ENCODE measurements around the gene HPS4. TPM values are rescaled to one million over a fixed set of nuclear protein-coding genes. Genes with fewer than 3 reads are reported as not detected.
"Not testable (repeated sequence)": the region's sequence is repeated elsewhere in the genome, so short reads cannot be mapped to it uniquely, and the experiment has no call there.

HPS4 gene
- total RNA-seq = 10 to 100 TPM; 48.0 to 51.5 TPM

- DNase-seq = peak; percentile 90
- Mint-ChIP-seq H3K36me3 (ENCODE audit: low read depth) (peaks cover 17% of the 10 kb centered on the region), H3K4me3 (peak within 1 kb of the TSS; percentile 82), H3K4me1 (ENCODE audit: low read depth) (peaks cover 59% of the 10 kb centered on the region), H3K27me3 (ENCODE audit: low read depth) (no peaks in the 10 kb centered on the region), H3K9me3 (no peaks in the 10 kb centered on the region), H3K27ac (peak within 1 kb of the TSS; percentile 84)
- intact Hi-C loops (cut with micrococcal nuclease) = loop anchor here (1.0 to 5.0 kb wide), 4 partner anchors 29 to 107 kb away; partner anchors contain the start of genes TFIP11 and TPST2
- CTCF ChIA-PET = interaction anchor here (0.5 to 1.7 kb wide), 11 partner anchors 20 to 195 kb away, joined by 3 to 7 read pairs (median 3); no protein-coding TSS in a partner anchor
Observed at GRCh38 chr22:26483439-26484359, at the start of gene HPS4, which contains the start of gene SRRD. Gene HPS4, minus strand, starts transcription at chr22:26483783. Its CDS starts 2,021 bp downstream, at chr22:26481762. Gene SRRD, plus strand, starts transcription at chr22:26483877. Its CDS starts 14 bp downstream, at chr22:26483891.

GRCh38 chr22:26529345-26529744 is 45.8 kb upstream of the HPS4 start:
- H3K9me3 Mint-ChIP-seq = no peaks in the 10 kb centered on the region
- no peak for DNase-seq
- no peak overlapping the region for H3K27ac Mint-ChIP-seq
- H3K4me3 Mint-ChIP-seq = no peak overlapping the region
- no peaks in the 10 kb centered on the region for H3K27me3 Mint-ChIP-seq (ENCODE audit: low read depth)
- intact Hi-C loops (cut with micrococcal nuclease) = no loop called here
- H3K36me3 Mint-ChIP-seq (ENCODE audit: low read depth) = peaks cover 15% of the 10 kb centered on the region
- H3K4me1 Mint-ChIP-seq (ENCODE audit: low read depth) = peaks cover 13% of the 10 kb centered on the region
- CTCF ChIA-PET = interaction anchor here (0.8 kb wide), 1 partner anchor 14 kb away, joined by 3 read pairs; no protein-coding TSS in a partner anchor

- CTCF ChIA-PET = interaction anchor here (0.7 to 0.8 kb wide), 2 partner anchors 15 to 334 kb away, joined by 3 read pairs; no protein-coding TSS in a partner anchor
- H3K9me3 Mint-ChIP-seq; intact Hi-C loops (cut with micrococcal nuclease); H3K4me3 Mint-ChIP-seq; H3K27me3 Mint-ChIP-seq (ENCODE audit: low read depth); H3K27ac Mint-ChIP-seq; DNase-seq: not testable (repeated sequence)
- peaks cover 13% of the 10 kb centered on the region for H3K4me1 Mint-ChIP-seq (ENCODE audit: low read depth)
- H3K36me3 Mint-ChIP-seq (ENCODE audit: low read depth) = peaks cover 15% of the 10 kb centered on the region
Observed at GRCh38 chr22:26528518-26528917, 44.9 kb upstream of the HPS4 start.

GRCh38 chr22:26527574-26528465 is 44.2 kb upstream of the HPS4 start:
- Mint-ChIP-seq H3K4me1 (ENCODE audit: low read depth) (peaks cover 12% of the 10 kb centered on the region), H3K27ac (no peak overlapping the region), H3K36me3 (ENCODE audit: low read depth) (peaks cover 15% of the 10 kb centered on the region), H3K9me3 (no peaks in the 10 kb centered on the region), H3K27me3 (ENCODE audit: low read depth) (no peaks in the 10 kb centered on the region), H3K4me3 (no peak overlapping the region)
- intact Hi-C loops (cut with micrococcal nuclease) = no loop called here
- DNase-seq = no peak
- CTCF ChIA-PET = interaction anchor here (0.7 kb wide), 1 partner anchor 333 kb away, joined by 3 read pairs; no protein-coding TSS in a partner anchor

GRCh38 chr22:26527167-26527566 is 43.6 kb upstream of the HPS4 start:
- Mint-ChIP-seq H3K4me1 (ENCODE audit: low read depth) (peaks cover 6% of the 10 kb centered on the region), H3K27me3 (ENCODE audit: low read depth) (no peaks in the 10 kb centered on the region), H3K9me3 (no peaks in the 10 kb centered on the region), H3K4me3 (no peak overlapping the region), H3K27ac (no peak overlapping the region), H3K36me3 (ENCODE audit: low read depth) (peaks cover 15% of the 10 kb centered on the region)
- intact Hi-C loops (cut with micrococcal nuclease) = no loop called here
- CTCF ChIA-PET = no interaction called here
- no peak for DNase-seq

- no peaks in the 10 kb centered on the region for H3K9me3 Mint-ChIP-seq
Observed at GRCh38 chr22:26525946-26526564, 42.5 kb upstream of the HPS4 start.

GRCh38 chr22:26524870-26525269 is 41.3 kb upstream of the HPS4 start:
- no peaks in the 10 kb centered on the region for H3K9me3 Mint-ChIP-seq
- CTCF ChIA-PET = no interaction called here
- no peaks in the 10 kb centered on the region for H3K4me1 Mint-ChIP-seq (ENCODE audit: low read depth)
- peaks cover 5% of the 10 kb centered on the region for H3K36me3 Mint-ChIP-seq (ENCODE audit: low read depth)
- intact Hi-C loops (cut with micrococcal nuclease) = no loop called here
- no peak for DNase-seq
- H3K4me3 Mint-ChIP-seq = no peak overlapping the region
- no peaks in the 10 kb centered on the region for H3K27me3 Mint-ChIP-seq (ENCODE audit: low read depth)
- H3K27ac Mint-ChIP-seq = no peak overlapping the region

More at GRCh38 chr22:26525946-26526564, 42.5 kb upstream of the HPS4 start:
- Mint-ChIP-seq H3K27me3 (ENCODE audit: low read depth) (no peaks in the 10 kb centered on the region), H3K36me3 (ENCODE audit: low read depth) (peaks cover 9% of the 10 kb centered on the region), H3K27ac (no peak overlapping the region), H3K4me1 (ENCODE audit: low read depth) (no peaks in the 10 kb centered on the region), H3K4me3 (no peak overlapping the region)
- CTCF ChIA-PET = no interaction called here
- intact Hi-C loops (cut with micrococcal nuclease) = no loop called here
- no peak for DNase-seq

- H3K9me3 Mint-ChIP-seq = no peaks in the 10 kb centered on the region
- no peak overlapping the region for H3K27ac Mint-ChIP-seq
- CTCF ChIA-PET = interaction anchor here (0.6 to 1.6 kb wide), 2 partner anchors 9 to 30 kb away, joined by 3 to 4 read pairs; no protein-coding TSS in a partner anchor
- H3K4me1 Mint-ChIP-seq (ENCODE audit: low read depth) = no peaks in the 10 kb centered on the region
- H3K4me3 Mint-ChIP-seq = no peak overlapping the region
- H3K27me3 Mint-ChIP-seq (ENCODE audit: low read depth) = no peaks in the 10 kb centered on the region
- peaks cover 1% of the 10 kb centered on the region for H3K36me3 Mint-ChIP-seq (ENCODE audit: low read depth)
- intact Hi-C loops (cut with micrococcal nuclease) = no loop called here
- no peak for DNase-seq
Observed at GRCh38 chr22:26522592-26522991, 39.0 kb upstream of the HPS4 start.

- Mint-ChIP-seq H3K4me3 (no peak overlapping the region), H3K4me1 (ENCODE audit: low read depth) (no peaks in the 10 kb centered on the region), H3K9me3 (no peaks in the 10 kb centered on the region), H3K27me3 (ENCODE audit: low read depth) (no peaks in the 10 kb centered on the region), H3K36me3 (ENCODE audit: low read depth) (no peaks in the 10 kb centered on the region), H3K27ac (no peak overlapping the region)
- DNase-seq = no peak
- CTCF ChIA-PET = interaction anchor here (0.6 kb wide), 1 partner anchor 15 kb away, joined by 3 read pairs; no protein-coding TSS in a partner anchor
- intact Hi-C loops (cut with micrococcal nuclease) = no loop called here
Observed at GRCh38 chr22:26522012-26522411, 38.4 kb upstream of the HPS4 start.

- peaks cover 19% of the 10 kb centered on the region for H3K4me1 Mint-ChIP-seq (ENCODE audit: low read depth)
- no peak overlapping the region for H3K27ac Mint-ChIP-seq
- H3K36me3 Mint-ChIP-seq (ENCODE audit: low read depth) = no peaks in the 10 kb centered on the region
- CTCF ChIA-PET = no interaction called here
- no peak for DNase-seq
- intact Hi-C loops (cut with micrococcal nuclease) = no loop called here
- H3K27me3 Mint-ChIP-seq (ENCODE audit: low read depth) = no peaks in the 10 kb centered on the region
- no peak overlapping the region for H3K4me3 Mint-ChIP-seq
- no peaks in the 10 kb centered on the region for H3K9me3 Mint-ChIP-seq
Observed at GRCh38 chr22:26517429-26517828, 33.8 kb upstream of the HPS4 start.

- CTCF ChIA-PET = interaction anchor here (0.9 kb wide), 1 partner anchor 56 kb away, joined by 3 read pairs; no protein-coding TSS in a partner anchor
Observed at GRCh38 chr22:26516503-26516902, 32.9 kb upstream of the HPS4 start.

More at GRCh38 chr22:26516503-26516902, 32.9 kb upstream of the HPS4 start:
- Mint-ChIP-seq H3K36me3 (ENCODE audit: low read depth) (no peaks in the 10 kb centered on the region), H3K9me3 (no peaks in the 10 kb centered on the region), H3K27ac (no peak overlapping the region), H3K4me1 (ENCODE audit: low read depth) (peaks cover 23% of the 10 kb centered on the region), H3K27me3 (ENCODE audit: low read depth) (no peaks in the 10 kb centered on the region), H3K4me3 (no peak overlapping the region)
- intact Hi-C loops (cut with micrococcal nuclease) = no loop called here
- DNase-seq = no peak
